Astrocyte of the spinal cord (primary cell): Measurements from ENCODE around the gene CTIF.

ENCODE experiments used
- DNase-seq: peaks from one replicate; pipeline ENCODE4 v3.0.0; 2011; ENCODE audit warnings: low read depth, low spot score
- H3K4me3 ChIP-seq: 2 replicates; pipeline ENCODE4 v1.5.1; 2011; ENCODE audit warnings: low read depth, mild to moderate bottlenecking, low read length, moderate library complexity
- in situ Hi-C: cut with HindIII; loops from 2 replicates; pipeline ENCODE4 v1.10.0; 2017; ENCODE audit warnings: low sequenced_read_pairs
- TF ChIP-seq, protein P1 (sequence below): IDR thresholded peaks from 2 replicates; pipeline ENCODE4 v1.5.1; 2012; ENCODE audit warnings: low read depth, mild to moderate bottlenecking, low read length, inconsistent platforms

CTIF gene

GRCh38 chr18:48718251-48718959 is 179.6 kb downstream of the CTIF start:
- no peak overlapping the region for H3K4me3 ChIP-seq
- TF ChIP-seq, protein P1, sequence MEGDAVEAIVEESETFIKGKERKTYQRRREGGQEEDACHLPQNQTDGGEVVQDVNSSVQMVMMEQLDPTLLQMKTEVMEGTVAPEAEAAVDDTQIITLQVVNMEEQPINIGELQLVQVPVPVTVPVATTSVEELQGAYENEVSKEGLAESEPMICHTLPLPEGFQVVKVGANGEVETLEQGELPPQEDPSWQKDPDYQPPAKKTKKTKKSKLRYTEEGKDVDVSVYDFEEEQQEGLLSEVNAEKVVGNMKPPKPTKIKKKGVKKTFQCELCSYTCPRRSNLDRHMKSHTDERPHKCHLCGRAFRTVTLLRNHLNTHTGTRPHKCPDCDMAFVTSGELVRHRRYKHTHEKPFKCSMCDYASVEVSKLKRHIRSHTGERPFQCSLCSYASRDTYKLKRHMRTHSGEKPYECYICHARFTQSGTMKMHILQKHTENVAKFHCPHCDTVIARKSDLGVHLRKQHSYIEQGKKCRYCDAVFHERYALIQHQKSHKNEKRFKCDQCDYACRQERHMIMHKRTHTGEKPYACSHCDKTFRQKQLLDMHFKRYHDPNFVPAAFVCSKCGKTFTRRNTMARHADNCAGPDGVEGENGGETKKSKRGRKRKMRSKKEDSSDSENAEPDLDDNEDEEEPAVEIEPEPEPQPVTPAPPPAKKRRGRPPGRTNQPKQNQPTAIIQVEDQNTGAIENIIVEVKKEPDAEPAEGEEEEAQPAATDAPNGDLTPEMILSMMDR, result no peak
- in situ Hi-C loops, result no loop called here
- no peak for DNase-seq

- no peak overlapping the region for H3K4me3 ChIP-seq
- in situ Hi-C loops, result no loop called here
- TF ChIP-seq, protein P1, result no peak
- no peak for DNase-seq
Observed at GRCh38 chr18:48719388-48719787, 180.6 kb downstream of the CTIF start.

- TF ChIP-seq, protein P1, result no peak
- DNase-seq, result peak; percentile 22
- in situ Hi-C loops, result no loop called here
- no peak overlapping the region for H3K4me3 ChIP-seq
Observed at GRCh38 chr18:48719974-48720654, 181.3 kb downstream of the CTIF start.

- TF ChIP-seq, protein P1, result no peak
- no peak overlapping the region for H3K4me3 ChIP-seq
- in situ Hi-C loops, result no loop called here
- DNase-seq, result no peak
Observed at GRCh38 chr18:48720655-48721025, 181.8 kb downstream of the CTIF start.

- DNase-seq, result no peak
- TF ChIP-seq, protein P1, result no peak
- H3K4me3 ChIP-seq, result no peak overlapping the region
- in situ Hi-C loops, result no loop called here
Observed at GRCh38 chr18:48721312-48721711, 182.5 kb downstream of the CTIF start.

GRCh38 chr18:48723016-48723415 is 184.2 kb downstream of the CTIF start:
- in situ Hi-C loops, result no loop called here
- TF ChIP-seq, protein P1, result no peak
- DNase-seq, result no peak
- no peak overlapping the region for H3K4me3 ChIP-seq
